Astrocyte of the cerebellum (primary cell): ENCODE data around the gene TMEM108.

Experiments used
- DNase-seq: peaks from one replicate; pipeline ENCODE4 v3.0.0-alpha.2; 2011; ENCODE audit warnings: low read depth
- H3K4me3 ChIP-seq: 2 replicates; pipeline ENCODE4 v1.5.1; 2011; ENCODE audit warnings: mild to moderate bottlenecking, low read depth, low read length, moderate library complexity
- in situ Hi-C: cut with HindIII; loops from 2 replicates; pipeline ENCODE4 v1.10.0; 2017; ENCODE audit warnings: low sequenced_read_pairs
- TF ChIP-seq, protein P1 (sequence below): IDR thresholded peaks from 2 replicates; pipeline ENCODE4 v1.5.1; 2012; ENCODE audit warnings: low read length, low read depth, moderate library complexity, mild to moderate bottlenecking; ENCODE audit errors: missing control alignments

The TMEM108 gene

GRCh38 chr3:133037436-133037835, 755 bp upstream of the TMEM108 start:
- H3K4me3 ChIP-seq: peak overlapping the region; percentile 77
- DNase-seq: no peak
- in situ Hi-C loops: loop anchor here (25.0 kb wide), 1 partner anchor 300 kb away; no protein-coding TSS in a partner anchor
- TF ChIP-seq, protein P1, sequence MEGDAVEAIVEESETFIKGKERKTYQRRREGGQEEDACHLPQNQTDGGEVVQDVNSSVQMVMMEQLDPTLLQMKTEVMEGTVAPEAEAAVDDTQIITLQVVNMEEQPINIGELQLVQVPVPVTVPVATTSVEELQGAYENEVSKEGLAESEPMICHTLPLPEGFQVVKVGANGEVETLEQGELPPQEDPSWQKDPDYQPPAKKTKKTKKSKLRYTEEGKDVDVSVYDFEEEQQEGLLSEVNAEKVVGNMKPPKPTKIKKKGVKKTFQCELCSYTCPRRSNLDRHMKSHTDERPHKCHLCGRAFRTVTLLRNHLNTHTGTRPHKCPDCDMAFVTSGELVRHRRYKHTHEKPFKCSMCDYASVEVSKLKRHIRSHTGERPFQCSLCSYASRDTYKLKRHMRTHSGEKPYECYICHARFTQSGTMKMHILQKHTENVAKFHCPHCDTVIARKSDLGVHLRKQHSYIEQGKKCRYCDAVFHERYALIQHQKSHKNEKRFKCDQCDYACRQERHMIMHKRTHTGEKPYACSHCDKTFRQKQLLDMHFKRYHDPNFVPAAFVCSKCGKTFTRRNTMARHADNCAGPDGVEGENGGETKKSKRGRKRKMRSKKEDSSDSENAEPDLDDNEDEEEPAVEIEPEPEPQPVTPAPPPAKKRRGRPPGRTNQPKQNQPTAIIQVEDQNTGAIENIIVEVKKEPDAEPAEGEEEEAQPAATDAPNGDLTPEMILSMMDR: no peak

DNA sequence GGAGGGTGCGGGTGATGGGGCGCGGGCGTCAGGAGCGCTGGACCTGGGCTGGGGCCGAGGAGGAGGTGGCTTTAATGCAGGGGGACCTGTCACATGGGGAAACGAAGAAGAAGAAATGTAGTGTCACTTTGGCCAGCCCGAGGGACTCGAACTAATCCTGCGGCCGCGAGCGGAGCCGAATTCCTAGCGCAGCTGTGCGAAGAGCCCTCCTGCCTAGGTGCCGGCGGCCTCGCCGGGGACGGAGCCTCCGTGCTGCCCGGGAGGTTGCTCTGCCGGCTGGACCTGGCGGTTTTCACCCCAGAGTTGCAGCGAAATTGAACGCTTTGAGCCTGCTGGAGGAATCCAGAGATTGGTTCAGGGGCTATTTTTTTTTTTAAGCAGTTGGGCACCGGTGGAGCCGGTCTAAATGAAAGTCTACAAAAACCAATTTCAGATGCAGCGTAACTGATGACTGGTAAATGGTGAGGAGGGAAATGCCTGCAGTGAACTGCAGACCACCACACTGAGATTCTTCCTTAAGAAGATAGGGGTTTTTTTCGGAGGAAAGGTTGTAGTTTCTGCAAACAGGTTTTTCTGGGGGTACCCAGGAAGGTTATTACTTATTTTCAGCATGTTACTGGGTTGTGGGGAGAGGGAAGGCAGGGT, 662 bp downstream of the TMEM108 start:
- in situ Hi-C loops: loop anchor here (25.0 kb wide), 1 partner anchor 302 kb away; no protein-coding TSS in a partner anchor
- no peak for DNase-seq
- H3K4me3 ChIP-seq: peak overlapping the region; percentile 77
- TF ChIP-seq, protein P1: no peak

- DNase-seq: peak; percentile 80
- TF ChIP-seq, protein P1: peak; percentile 82
- no peak overlapping the region for H3K4me3 ChIP-seq
- in situ Hi-C loops: loop anchor here (25.0 kb wide), 1 partner anchor 304 kb away; no protein-coding TSS in a partner anchor
Measured at GRCh38 chr3:133040696-133041523, 2.7 kb downstream of the TMEM108 start.

DNA sequence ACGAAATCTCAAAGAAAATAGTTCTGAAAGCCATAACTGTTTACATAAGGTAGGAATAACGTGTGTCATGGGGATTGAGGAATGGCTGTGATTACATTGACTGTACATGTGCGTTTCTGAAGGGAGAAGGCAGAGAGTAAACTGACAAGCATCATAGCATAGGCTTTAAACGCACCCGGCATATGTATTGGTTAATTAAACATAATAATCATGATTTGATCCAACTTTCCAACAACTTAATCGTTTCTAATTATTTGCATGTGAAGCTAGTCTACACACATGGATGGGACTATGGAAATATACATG, 3.3 kb downstream of the TMEM108 start:
- TF ChIP-seq, protein P1: no peak
- in situ Hi-C loops: loop anchor here (25.0 kb wide), 1 partner anchor 304 kb away; no protein-coding TSS in a partner anchor

DNA sequence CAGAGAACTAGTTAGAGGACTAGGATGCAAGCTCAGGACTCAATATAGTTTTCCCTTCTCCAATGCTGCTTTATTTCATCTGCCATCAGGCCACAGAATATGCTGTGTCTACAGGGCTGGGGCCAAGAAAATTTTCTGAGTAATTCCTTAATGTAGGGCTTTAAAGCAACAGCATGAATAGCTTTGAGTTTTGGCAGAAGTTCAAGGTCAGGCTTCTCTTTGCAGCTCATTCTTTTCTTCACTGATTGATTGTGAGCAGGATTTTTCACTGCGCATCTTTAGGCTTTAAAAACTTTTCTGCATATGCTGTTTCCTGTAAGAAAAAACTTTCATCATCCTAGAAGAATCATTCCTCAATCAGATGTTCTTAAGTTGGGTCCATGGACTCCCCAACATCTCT, 4.6 kb downstream of the TMEM108 start:
- no peak overlapping the region for H3K4me3 ChIP-seq
- in situ Hi-C loops: loop anchor here (25.0 kb wide), 1 partner anchor 305 kb away; no protein-coding TSS in a partner anchor

More for the DNA sequence above, 3.3 kb downstream of the TMEM108 start:
- no peak for DNase-seq
- H3K4me3 ChIP-seq: no peak overlapping the region

DNA sequence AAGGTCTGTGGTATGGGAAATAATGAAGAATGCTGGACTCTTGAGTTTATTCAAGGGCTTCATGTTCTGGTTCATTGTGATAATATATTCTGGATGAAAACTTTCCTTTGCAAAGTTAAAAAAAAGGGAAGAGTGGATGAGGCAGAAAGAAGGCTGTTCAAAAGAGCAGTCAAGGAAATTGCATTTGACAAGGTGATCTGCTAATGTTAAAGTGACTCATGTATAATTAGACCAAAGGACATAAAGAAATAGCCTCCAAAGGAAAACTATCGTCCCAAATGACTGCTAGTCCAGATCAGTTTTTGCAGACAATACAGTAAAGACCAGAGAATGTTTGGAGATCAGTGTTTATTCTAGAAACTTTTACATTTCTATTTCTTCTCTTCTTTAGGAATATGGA, 9.8 kb downstream of the TMEM108 start:
- TF ChIP-seq, protein P1: no peak
- H3K4me3 ChIP-seq: no peak overlapping the region
- in situ Hi-C loops: loop anchor here (5.0 to 25.0 kb wide), 2 partner anchors 311 to 319 kb away; no protein-coding TSS in a partner anchor
- no peak for DNase-seq

More for the DNA sequence above, 4.6 kb downstream of the TMEM108 start:
- TF ChIP-seq, protein P1: no peak
- peak; percentile 49 for DNase-seq
